Body of pancreas (tissue), 4 donors: ENCODE results near the gene ADGRA1. TPM values are rescaled to one million over a fixed set of nuclear protein-coding genes. Genes with fewer than 3 reads are reported as not detected.
"Not testable (repeated sequence)": the region's sequence is repeated elsewhere in the genome, so short reads cannot be mapped to it uniquely, and the experiment has no call there.

Experiments used
- ATAC-seq: fragments of 150-250 bp; one replicate; pipeline ENCODE4 v1.9.1; 2016
- DNase-seq, 4 donors: peaks; one replicate each; pipeline ENCODE4 v3.0.0-alpha.2; 2019
- H3K27ac ChIP-seq, 4 donors: fragments of 200-600 bp; sonication (generic); 1 replicate in 3 of 4; 2 replicates in 1 of 4; pipeline versions ENCODE4 v1.5.1 to v1.6.1; 2016 to 2019; ENCODE audit warnings: mild to moderate bottlenecking in 1 of 4, mixed read lengths in 1 of 4, moderate library complexity in 1 of 4
- H3K27me3 ChIP-seq, 2 donors: fragments of 200-600 bp; sonication (generic); one replicate each; pipeline ENCODE4 v1.6.0; 2016; ENCODE audit warnings: mild to moderate bottlenecking in 1 of 2
- H3K36me3 ChIP-seq, 2 donors: fragments of 200-600 bp; sonication (generic); replicated peaks in 1 of 2; 2 replicates each; pipeline ENCODE4 v1.5.1; 2016; ENCODE audit warnings: low read depth in 2 of 2; ENCODE audit not compliant: insufficient read depth in 1 of 2
- H3K4me1 ChIP-seq: fragments of 200-600 bp; sonication (generic); one replicate; pipeline ENCODE4 v1.6.0; 2016
- H3K4me3 ChIP-seq, 2 donors: fragments of 200-600 bp; sonication (generic); 1 replicate in 1 of 2; 2 replicates in 1 of 2; pipeline ENCODE4 v1.5.1; 2016 to 2019
- H3K9me3 ChIP-seq, 3 donors: fragments of 200-600 bp; sonication (generic); 1 replicate in 2 of 3; 2 replicates in 1 of 3; pipeline ENCODE4 v1.5.1; 2016
- CTCF ChIP-seq, 7 experiments: fragments of 450-650 bp in 4 of 7; fragments of 200-600 bp in 3 of 7; sonication (generic) in 3 of 7; IDR thresholded peaks; one replicate each; pipeline ENCODE4 v1.5.1; 2016 to 2019; ENCODE audit warnings: antibody characterized with exemption in 7 of 7
- POLR2A ChIP-seq, 3 donors: fragments of 450-650 bp; IDR thresholded peaks; one replicate each; pipeline ENCODE4 v1.6.1; 2016; ENCODE audit warnings: antibody characterized with exemption in 3 of 3, mild to moderate bottlenecking in 2 of 3
- WGBS, 2 donors: methylation state at CpG; one replicate each; pipeline ENCODE4 v1.1.5; 2017; 5-methylcytosine and 5-hydroxymethylcytosine counted together
- intact Hi-C: fragments of 100-400 bp; cut with DNase I; formaldehyde crosslinking; loops from one replicate; pipeline ENCODE4 v1.15.1; 2023
- total RNA-seq, 2 donors: library from RNA; depleted of rRNA; stranded (reverse); fragments of >200 nt; gene quantifications; one replicate each; pipeline ENCODE4 v1.1.0, GENCODE V29; 2016

ADGRA1 gene
- total RNA-seq, 2 donors from 2014 or later = under 0.01 TPM; not detected in 1

GRCh38 chr10:133173860-133174640 lies 86.3 kb downstream of the ADGRA1 start:
- 71 to 74% methylated on average over 15 of the region's 15 CpGs for WGBS, 2 donors
- Histone ChIP-seq H3K9me3 (no peaks in the 10 kb centered on the region), H3K27me3 (no peaks in the 10 kb centered on the region), H3K36me3 (no peaks in the 10 kb centered on the region), H3K4me1 (no peaks in the 10 kb centered on the region), H3K4me3 (no peak overlapping the region), H3K27ac (no peak overlapping the region)
- ATAC-seq (no peak), DNase-seq (no peak)
- TF ChIP-seq CTCF (IDR thresholded peaks at IDR 0.05) (no peak), POLR2A (IDR thresholded peaks at IDR 0.05) (no peak)
- intact Hi-C loops = no loop called here

GRCh38 chr10:133174689-133175263 lies 87.1 kb downstream of the ADGRA1 start:
- 47 to 65% methylated on average over 3 of the region's 3 CpGs for WGBS, 2 donors

GRCh38 chr10:133175624-133176023 lies 87.9 kb downstream of the ADGRA1 start:
- H3K27ac ChIP-seq, H3K9me3 ChIP-seq, H3K27me3 ChIP-seq, intact Hi-C loops, H3K4me1 ChIP-seq, H3K4me3 ChIP-seq, ATAC-seq, DNase-seq, H3K36me3 ChIP-seq: not testable (repeated sequence)
- WGBS, 2 donors = 57 to 63% methylated on average over 4 of the region's 4 CpGs

More at GRCh38 chr10:133174689-133175263, 87.1 kb downstream of the ADGRA1 start:
- ATAC-seq (no peak), DNase-seq (no peak)
- Histone ChIP-seq H3K4me3 (no peak overlapping the region), H3K4me1 (no peaks in the 10 kb centered on the region), H3K27ac (no peak overlapping the region), H3K9me3 (no peaks in the 10 kb centered on the region), H3K27me3 (no peaks in the 10 kb centered on the region), H3K36me3 (no peaks in the 10 kb centered on the region)
- intact Hi-C loops = no loop called here
- no peak for TF ChIP-seq POLR2A (IDR thresholded peaks at IDR 0.05)

- Histone ChIP-seq H3K4me3 (no peak overlapping the region), H3K27ac (no peak overlapping the region), H3K27me3 (no peaks in the 10 kb centered on the region), H3K4me1 (no peaks in the 10 kb centered on the region), H3K9me3 (no peaks in the 10 kb centered on the region), H3K36me3 (no peaks in the 10 kb centered on the region)
- ATAC-seq = no peak
- no peak for DNase-seq
- 73 to 78% methylated on average over 3 to 4 of the region's 4 CpGs for WGBS, 2 donors
- intact Hi-C loops = no loop called here
- no peak for TF ChIP-seq POLR2A (IDR thresholded peaks at IDR 0.05)
Observed at GRCh38 chr10:133176546-133176945, 88.8 kb downstream of the ADGRA1 start.

- Histone ChIP-seq H3K27me3 (no peaks in the 10 kb centered on the region), H3K4me3 (no peak overlapping the region), H3K36me3 (no peaks in the 10 kb centered on the region), H3K27ac (no peak overlapping the region), H3K9me3 (no peaks in the 10 kb centered on the region), H3K4me1 (no peaks in the 10 kb centered on the region)
- TF ChIP-seq POLR2A (IDR thresholded peaks at IDR 0.05) (no peak), CTCF (IDR thresholded peaks at IDR 0.05) (no peak)
- intact Hi-C loops = no loop called here
- DNase-seq (no peak), ATAC-seq (no peak)
- WGBS, 2 donors = 81 to 84% methylated on average over 12 of the region's 12 CpGs
Observed at GRCh38 chr10:133177380-133178157, 89.8 kb downstream of the ADGRA1 start.
